ENCODE results near the gene UBC. TPM values are rescaled to one million over a fixed set of nuclear protein-coding genes. Genes with fewer than 3 reads are reported as not detected.

Gene UBC
- total RNA-seq, 1 experiment from 2014 or later, result 1,259 TPM

GRCh38 chr12:124916374-124917134 is 2.1 kb upstream of the UBC start:
- Histone ChIP-seq H4K20me1 (ENCODE audit: insufficient read depth) (peaks cover 15% of the 10 kb centered on the region; the same call in 1 of the 2 replicates), H2AFZ (ENCODE audit: low read depth, low read length, poor library complexity, severe bottlenecking) (no peak overlapping the region), H3K4me1 (ENCODE audit: control insufficient read depth in 1 of 2, insufficient read depth in 2 of 2, low read length in 2 of 2) (peaks cover 41 to 77% of the 10 kb centered on the region in 2 experiments), H3K27me3 (ENCODE audit: insufficient read depth, low read length) (no peaks in the 10 kb centered on the region), H3K79me2 (ENCODE audit: insufficient read depth, low read length) (peaks cover 39% of the 10 kb centered on the region), H3K9me2 (ENCODE audit: insufficient read depth) (no peaks in the 10 kb centered on the region), H3K36me3 (ENCODE audit: control insufficient read depth in 1 of 2, insufficient read depth in 2 of 2, low read length in 2 of 2) (peaks cover 2 to 22% of the 10 kb centered on the region in 2 experiments; a peak in 3 of 4 replicates), H3K4me2 (ENCODE audit: low read length) (peak overlapping the region; percentile 96), H3K9me3 (ENCODE audit: control insufficient read depth in 1 of 2, insufficient read depth in 1 of 2, low read depth in 1 of 2, low read length in 2 of 2) (no peaks in the 10 kb centered on the region), H3K27ac (ENCODE audit: low read depth, low read length) (peak overlapping the region; percentile 96), H3K9ac (ENCODE audit: low read length) (peak overlapping the region; percentile 100), H3K4me3 (replicated peaks in 1 of 2; ENCODE audit: low read depth in 1 of 2, low read length in 2 of 2) (peak overlapping the region; percentile 98 to 100)
- BruUV-seq (replicated peaks), result no TSS peak
- ChIA-PET POLR2A (interaction anchor here (0.9 to 7.4 kb wide), 8 partner anchors 9 to 79 kb away, joined by 3 to 186 read pairs (median 7); no protein-coding TSS in a partner anchor), RAD21 (ENCODE audit: low non-redundant PET in 1 of 2, low total read pairs in 2 of 2, uncharacterized antibody in 2 of 2, unreplicated experiment in 2 of 2) (interaction anchor here (0.6 to 1.4 kb wide), 2 partner anchors 15 to 23 kb away, joined by 3 to 5 read pairs; no protein-coding TSS in a partner anchor), CTCF (interaction anchor here (0.9 to 7.1 kb wide), 3 partner anchors 11 to 24 kb away, joined by 3 to 44 read pairs (median 18); no protein-coding TSS in a partner anchor)
- intact Hi-C loops (cut with micrococcal nuclease), result loop anchor here (5.0 kb wide), 1 partner anchor 284 kb away; no protein-coding TSS in a partner anchor
- DNase-seq (ENCODE audit: low read depth, low spot score) (peak; percentile 90), ATAC-seq (peak; percentile 24)
- TF ChIP-seq ZBTB33 (IDR thresholded peaks at IDR 0.05; ENCODE audit: extremely low read depth, insufficient replicate concordance, low read length) (no peak), ZFX (IDR thresholded peaks at IDR 0.05) (no peak), SP1 (IDR thresholded peaks at IDR 0.05; ENCODE audit: low read depth) (no peak), TCF7L2 (IDR thresholded peaks at IDR 0.05; ENCODE audit: borderline replicate concordance, extremely low read depth, insufficient read depth, insufficient read length) (no peak), ATF3 (IDR thresholded peaks at IDR 0.05) (no peak), RAD21 (IDR thresholded peaks at IDR 0.05; ENCODE audit: low read depth) (no peak), ELF1 (IDR thresholded peaks at IDR 0.05; ENCODE audit: borderline replicate concordance, low read depth) (no peak), POLR2AphosphoS5 (IDR thresholded peaks at IDR 0.05; ENCODE audit: low read depth, low read length) (peak; percentile 59; the same call in 1 of the 2 replicates)
